HAP-1 (cell line): ENCODE results near the gene PRKN.
A peak's percentile ranks its signal among the peaks of the same experiment; 100 is the strongest.

Experiments
- DNase-seq, 2 experiments: peaks; one replicate each; pipeline ENCODE4 v3.0.0-alpha.2; 2016 to 2020; ENCODE audit warnings: low spot score in 2 of 2
- H3K27me3 ChIP-seq: fragments of 250-450 bp; sonication (Bioruptor Pico); 2 replicates; pipeline ENCODE4 v1.5.1; 2020; ENCODE audit warnings: low read depth, mild to moderate bottlenecking, moderate library complexity
- H3K36me3 ChIP-seq: fragments of 250-450 bp; sonication (Bioruptor Pico); replicated peaks from 2 replicates; pipeline ENCODE4 v1.5.1; 2020; ENCODE audit warnings: mild to moderate bottlenecking
- H3K4me1 ChIP-seq: fragments of 250-450 bp; sonication (Bioruptor Pico); 2 replicates; pipeline ENCODE4 v1.5.1; 2020; ENCODE audit warnings: mild to moderate bottlenecking
- H3K4me3 ChIP-seq: fragments of 250-450 bp; sonication (Bioruptor Pico); 2 replicates; pipeline ENCODE4 v1.5.1; 2020; ENCODE audit warnings: mild to moderate bottlenecking, moderate library complexity
- H3K9me3 ChIP-seq: fragments of 250-450 bp; sonication (Bioruptor Pico); 2 replicates; pipeline ENCODE4 v1.5.1; 2020; ENCODE audit warnings: mild to moderate bottlenecking, moderate library complexity
- in situ Hi-C: fragments of 300-500 bp; cut with MboI; formaldehyde crosslinking; loops from 3 replicates; pipeline ENCODE4 v1.14.3; 2020; ENCODE audit warnings: low sequenced_read_pairs, inconsistent platforms, mixed read lengths

PRKN gene

GRCh38 chr6:162264581-162264980 lies 463.0 kb downstream of the PRKN start:
- no peaks in the 10 kb centered on the region for H3K36me3 ChIP-seq
- H3K9me3 ChIP-seq = no peaks in the 10 kb centered on the region

GRCh38 chr6:162262466-162263196 lies 464.9 kb downstream of the PRKN start:
- Histone ChIP-seq H3K27me3 (no peaks in the 10 kb centered on the region), H3K4me1 (no peaks in the 10 kb centered on the region), H3K9me3 (no peaks in the 10 kb centered on the region), H3K36me3 (no peaks in the 10 kb centered on the region), H3K4me3 (no peak overlapping the region)
- in situ Hi-C loops = no loop called here
- DNase-seq = no peak

More at GRCh38 chr6:162264581-162264980, 463.0 kb downstream of the PRKN start:
- Histone ChIP-seq H3K4me3 (no peak overlapping the region), H3K4me1 (no peaks in the 10 kb centered on the region), H3K27me3 (no peaks in the 10 kb centered on the region)
- in situ Hi-C loops = no loop called here
- DNase-seq = no peak

- Histone ChIP-seq H3K4me3 (no peak overlapping the region), H3K9me3 (no peaks in the 10 kb centered on the region), H3K27me3 (no peaks in the 10 kb centered on the region), H3K4me1 (no peaks in the 10 kb centered on the region), H3K36me3 (no peaks in the 10 kb centered on the region)
- in situ Hi-C loops = no loop called here
- DNase-seq = no peak
Observed at GRCh38 chr6:162261598-162261997, 466.0 kb downstream of the PRKN start.

- Histone ChIP-seq H3K4me1 (no peaks in the 10 kb centered on the region), H3K36me3 (no peaks in the 10 kb centered on the region), H3K4me3 (no peak overlapping the region), H3K27me3 (no peaks in the 10 kb centered on the region), H3K9me3 (no peaks in the 10 kb centered on the region)
- DNase-seq = no peak
- in situ Hi-C loops = no loop called here
Observed at GRCh38 chr6:162260027-162260426, 467.5 kb downstream of the PRKN start.

- H3K27me3 ChIP-seq = no peaks in the 10 kb centered on the region
- H3K4me3 ChIP-seq = no peak overlapping the region
- no peak for DNase-seq
- H3K9me3 ChIP-seq = no peaks in the 10 kb centered on the region
- no peaks in the 10 kb centered on the region for H3K36me3 ChIP-seq
- H3K4me1 ChIP-seq = no peaks in the 10 kb centered on the region
- in situ Hi-C loops = no loop called here
Observed at GRCh38 chr6:162258647-162259046, 468.9 kb downstream of the PRKN start.

- Histone ChIP-seq H3K27me3 (no peaks in the 10 kb centered on the region), H3K4me1 (no peaks in the 10 kb centered on the region)
- in situ Hi-C loops = no loop called here
Observed at GRCh38 chr6:162256361-162256760, 471.2 kb downstream of the PRKN start.

GRCh38 chr6:162251257-162251656 lies 476.3 kb downstream of the PRKN start:
- no peak for DNase-seq
- no peaks in the 10 kb centered on the region for H3K27me3 ChIP-seq
- in situ Hi-C loops = no loop called here
- H3K9me3 ChIP-seq = no peaks in the 10 kb centered on the region
- H3K4me3 ChIP-seq = no peak overlapping the region
- no peaks in the 10 kb centered on the region for H3K4me1 ChIP-seq
- no peaks in the 10 kb centered on the region for H3K36me3 ChIP-seq

More at GRCh38 chr6:162256361-162256760, 471.2 kb downstream of the PRKN start:
- Histone ChIP-seq H3K4me3 (no peak overlapping the region), H3K9me3 (no peaks in the 10 kb centered on the region), H3K36me3 (no peaks in the 10 kb centered on the region)
- no peak for DNase-seq

- H3K36me3 ChIP-seq = no peaks in the 10 kb centered on the region
- no peaks in the 10 kb centered on the region for H3K9me3 ChIP-seq
- DNase-seq = no peak
- H3K4me3 ChIP-seq = no peak overlapping the region
- in situ Hi-C loops = no loop called here
- no peaks in the 10 kb centered on the region for H3K4me1 ChIP-seq
- H3K27me3 ChIP-seq = no peaks in the 10 kb centered on the region
Observed at GRCh38 chr6:162249907-162250642, 477.5 kb downstream of the PRKN start.

- H3K9me3 ChIP-seq = no peaks in the 10 kb centered on the region
- no peaks in the 10 kb centered on the region for H3K27me3 ChIP-seq
- in situ Hi-C loops = no loop called here
- no peaks in the 10 kb centered on the region for H3K4me1 ChIP-seq
- DNase-seq = no peak
- no peaks in the 10 kb centered on the region for H3K36me3 ChIP-seq
- no peak overlapping the region for H3K4me3 ChIP-seq
Observed at GRCh38 chr6:162245830-162246420, 481.6 kb downstream of the PRKN start.

GRCh38 chr6:162244031-162244430 lies 483.5 kb downstream of the PRKN start:
- H3K4me1 ChIP-seq = no peaks in the 10 kb centered on the region
- no peak for DNase-seq
- no peaks in the 10 kb centered on the region for H3K36me3 ChIP-seq
- no peak overlapping the region for H3K4me3 ChIP-seq
- H3K27me3 ChIP-seq = no peaks in the 10 kb centered on the region
- H3K9me3 ChIP-seq = no peaks in the 10 kb centered on the region
- in situ Hi-C loops = no loop called here

- Histone ChIP-seq H3K4me3 (no peak overlapping the region), H3K36me3 (no peaks in the 10 kb centered on the region), H3K4me1 (peaks cover under 1% of the 10 kb centered on the region), H3K9me3 (no peaks in the 10 kb centered on the region), H3K27me3 (no peaks in the 10 kb centered on the region)
- in situ Hi-C loops = no loop called here
- DNase-seq = no peak
Observed at GRCh38 chr6:162242915-162243314, 484.7 kb downstream of the PRKN start.

- no peaks in the 10 kb centered on the region for H3K36me3 ChIP-seq
- H3K4me1 ChIP-seq = peaks cover 18% of the 10 kb centered on the region
- no peak overlapping the region for H3K4me3 ChIP-seq
- no peaks in the 10 kb centered on the region for H3K9me3 ChIP-seq
- in situ Hi-C loops = no loop called here
- DNase-seq = no peak
- H3K27me3 ChIP-seq = no peaks in the 10 kb centered on the region
Observed at GRCh38 chr6:162239330-162239729, 488.2 kb downstream of the PRKN start.

- no peak for DNase-seq
- H3K4me1 ChIP-seq = peaks cover 18% of the 10 kb centered on the region
- H3K9me3 ChIP-seq = no peaks in the 10 kb centered on the region
- H3K36me3 ChIP-seq = no peaks in the 10 kb centered on the region
- H3K4me3 ChIP-seq = no peak overlapping the region
- in situ Hi-C loops = no loop called here
- no peaks in the 10 kb centered on the region for H3K27me3 ChIP-seq
Observed at GRCh38 chr6:162238675-162239074, 488.9 kb downstream of the PRKN start.

- H3K4me3 ChIP-seq = no peak overlapping the region
- in situ Hi-C loops = no loop called here
- peaks cover 18% of the 10 kb centered on the region for H3K4me1 ChIP-seq
- no peaks in the 10 kb centered on the region for H3K9me3 ChIP-seq
- no peaks in the 10 kb centered on the region for H3K27me3 ChIP-seq
- no peaks in the 10 kb centered on the region for H3K36me3 ChIP-seq
- peak in 1 of 2 experiments; percentile 72 for DNase-seq
Observed at GRCh38 chr6:162237331-162237730, 490.2 kb downstream of the PRKN start.
